NK-92 (cell line): ENCODE measurements around the gene ERI2.

Source experiments
- DNase-seq: peaks from one replicate; lab custom pipeline; 2025; ENCODE audit not compliant: unreplicated experiment; lab: John Stamatoyannopoulos, UW

Gene ERI2, protein sequence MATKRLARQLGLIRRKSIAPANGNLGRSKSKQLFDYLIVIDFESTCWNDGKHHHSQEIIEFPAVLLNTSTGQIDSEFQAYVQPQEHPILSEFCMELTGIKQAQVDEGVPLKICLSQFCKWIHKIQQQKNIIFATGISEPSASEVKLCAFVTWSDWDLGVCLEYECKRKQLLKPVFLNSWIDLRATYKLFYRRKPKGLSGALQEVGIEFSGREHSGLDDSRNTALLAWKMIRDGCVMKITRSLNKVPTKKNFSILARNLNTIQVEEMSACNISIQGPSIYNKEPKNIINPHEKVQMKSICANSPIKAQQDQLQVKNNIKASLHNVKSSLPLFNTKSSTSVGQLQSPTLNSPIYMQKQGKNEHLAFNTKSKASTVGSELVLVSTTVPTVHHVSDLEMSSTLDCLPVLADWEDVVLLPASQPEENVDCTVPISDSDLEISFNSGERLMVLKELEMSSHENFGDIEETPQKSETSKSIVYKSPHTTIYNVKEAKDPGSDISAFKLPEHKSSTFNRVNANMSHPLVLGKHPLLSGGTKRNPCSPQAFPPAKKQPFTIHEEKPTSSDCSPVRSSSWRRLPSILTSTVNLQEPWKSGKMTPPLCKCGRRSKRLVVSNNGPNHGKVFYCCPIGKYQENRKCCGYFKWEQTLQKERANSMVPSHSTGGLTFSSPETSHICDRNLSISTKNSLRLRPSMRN

DNA sequence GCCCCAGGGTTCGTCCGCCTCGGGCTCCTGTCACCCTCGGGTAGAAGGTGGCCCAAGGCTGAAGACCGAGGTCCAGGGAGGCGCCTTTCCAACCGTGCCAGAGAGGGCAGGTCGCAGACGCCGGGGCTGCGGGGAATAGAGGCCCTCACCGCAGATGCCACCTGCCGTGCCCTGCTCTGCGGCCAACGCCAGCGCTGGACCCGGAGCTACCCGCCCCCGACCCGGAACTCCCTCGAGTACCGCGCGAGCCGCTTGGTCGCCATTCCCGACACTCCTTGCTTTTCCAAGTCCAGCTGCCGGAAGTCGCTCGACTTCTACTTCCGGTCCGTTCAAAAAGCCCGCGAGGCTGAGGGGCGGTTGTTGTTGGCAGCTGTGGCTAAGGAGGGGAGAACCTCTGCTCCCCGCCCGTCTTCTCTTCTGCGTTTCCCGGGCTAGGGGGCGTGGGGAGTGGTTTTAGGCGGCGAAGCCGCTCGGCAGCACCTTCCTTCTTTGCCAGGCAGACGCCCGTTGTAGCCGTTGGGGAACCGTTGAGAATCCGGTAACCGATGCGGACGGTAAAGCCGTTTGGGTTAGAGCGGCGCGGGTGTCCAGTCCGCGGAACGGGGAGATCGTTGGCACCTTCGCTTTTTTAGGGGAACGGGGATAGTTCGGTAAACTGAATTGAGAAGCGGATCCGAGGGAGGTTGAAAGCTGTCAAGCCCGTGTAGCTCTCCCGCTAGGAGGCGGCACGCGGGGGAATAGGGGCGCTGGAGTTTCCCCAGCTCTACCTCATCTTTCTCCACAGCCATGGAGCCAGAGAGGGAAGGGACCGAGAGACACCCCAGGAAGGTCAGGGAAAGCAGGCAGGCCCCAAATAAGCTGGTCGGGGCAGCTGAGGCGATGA is at the start of gene ERI2, which contains the start of gene REXO5:
Gene ERI2, minus strand, starts transcription at position 305 of the 883 bp plus-strand sequence. Its CDS starts 42 bp downstream, at position 263.
Gene REXO5, plus strand, starts transcription at position 360 of the 883 bp plus-strand sequence. Its CDS starts 427 bp downstream, at position 787.
- DNase-seq, result no peak

DNA sequence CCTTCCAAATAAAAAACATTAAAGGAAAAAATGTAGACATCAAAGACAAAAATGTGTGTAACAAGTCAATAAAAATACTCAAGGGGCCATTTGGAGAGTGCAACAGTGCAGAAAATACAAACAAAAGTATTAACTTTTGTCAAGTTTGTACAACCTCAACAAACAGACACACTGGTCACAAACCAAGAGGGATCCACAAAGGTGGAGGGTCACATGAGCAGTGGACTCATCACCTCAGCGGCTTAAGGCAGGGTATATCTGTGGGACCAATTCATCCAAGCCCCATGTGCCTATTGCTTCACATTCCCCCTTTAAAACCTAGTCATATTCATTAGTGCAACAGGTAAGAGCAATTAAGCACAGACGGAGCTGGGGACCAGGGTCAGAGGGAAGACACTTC is 48.7 kb upstream of the ERI2 start:
- no peak for DNase-seq

DNA sequence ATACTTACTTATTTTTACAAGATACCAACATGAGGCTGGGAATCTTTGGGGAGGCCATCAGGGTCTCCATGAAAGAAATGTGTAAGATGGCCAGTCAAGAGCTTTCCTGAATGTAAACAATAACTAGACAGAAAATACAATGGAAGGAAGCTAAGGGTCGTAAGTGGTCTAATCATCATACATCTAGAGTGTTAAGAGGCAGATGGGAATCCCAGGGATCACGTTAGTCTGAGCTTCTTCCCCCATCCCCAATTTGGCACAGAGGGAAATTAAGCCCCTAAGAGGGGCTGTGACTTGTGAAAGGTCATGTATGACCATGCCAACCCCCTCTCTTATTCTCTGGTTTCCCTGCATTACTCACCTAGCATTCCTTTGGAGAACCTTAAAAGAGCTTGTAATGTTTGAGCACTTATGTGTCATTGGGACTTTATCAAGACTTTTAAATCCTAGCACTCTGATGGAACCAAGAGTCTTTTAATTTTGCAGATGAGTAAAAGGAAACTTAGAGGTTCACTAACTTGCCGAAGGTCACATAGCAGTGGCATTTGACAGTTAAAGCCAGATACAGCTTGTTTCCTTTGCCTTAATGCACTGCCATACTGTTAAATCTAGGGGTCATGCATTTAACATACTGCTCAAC is 47.8 kb upstream of the ERI2 start:
- no peak for DNase-seq

DNA sequence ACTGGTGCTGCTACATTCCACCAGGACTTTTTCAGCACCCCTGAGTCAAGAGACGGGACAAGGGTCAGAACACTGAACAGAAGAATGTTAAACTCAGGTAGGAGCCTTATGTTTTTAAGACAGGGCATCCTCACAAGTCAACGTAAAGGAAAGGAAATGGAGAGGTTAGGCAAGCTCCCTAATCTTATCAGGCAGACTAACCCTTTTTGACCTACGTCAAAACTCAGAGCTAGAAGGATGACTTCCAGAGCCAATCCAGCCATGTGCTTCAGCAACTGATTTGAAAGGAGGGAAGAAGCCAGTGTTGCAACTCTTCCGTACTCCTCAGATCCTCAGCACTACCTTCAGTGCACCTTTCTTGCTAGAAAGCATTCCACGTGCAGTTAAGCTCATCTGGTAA is 46.9 kb upstream of the ERI2 start:
- DNase-seq, result no peak

DNA sequence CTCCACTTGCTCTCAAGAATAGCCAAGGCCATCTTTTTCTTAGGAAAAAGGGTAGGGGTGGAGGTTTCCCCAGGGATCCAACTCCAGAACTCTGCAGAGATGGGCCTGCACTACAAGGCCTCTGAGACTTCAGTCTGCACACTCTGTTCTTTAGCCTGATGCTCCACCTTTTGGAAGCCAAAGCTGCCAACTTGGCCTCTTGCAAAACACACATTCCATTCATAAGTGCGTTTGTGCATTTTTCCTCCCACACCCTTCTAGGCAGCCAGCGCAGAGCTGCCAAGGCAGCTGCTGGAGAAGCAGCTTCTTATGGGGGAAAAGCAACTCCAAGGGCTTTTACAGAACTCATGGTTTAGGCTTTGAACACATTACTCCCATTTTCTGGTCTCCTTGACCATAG is 45.3 kb upstream of the ERI2 start:
- DNase-seq, result no peak

DNA sequence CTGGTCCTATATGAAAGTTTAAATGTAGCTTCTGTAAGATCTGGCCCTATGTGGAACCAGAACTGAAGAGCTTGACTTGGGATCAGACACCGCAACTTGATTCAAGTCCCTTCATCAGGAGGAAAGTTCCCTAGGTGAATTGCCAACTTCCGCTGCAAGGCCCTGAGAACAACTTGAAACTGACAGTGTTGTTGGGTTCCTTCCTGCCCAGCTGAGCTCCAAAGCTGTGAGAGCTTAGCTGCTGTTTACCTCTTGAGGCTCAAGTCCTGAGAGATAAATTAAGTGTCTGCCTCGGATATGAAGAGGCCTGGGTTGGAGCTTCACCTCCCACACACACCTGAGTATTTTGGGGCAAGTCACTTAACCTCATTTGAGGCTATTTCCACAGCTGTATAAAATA is 44.7 kb upstream of the ERI2 start:
- no peak for DNase-seq

DNA sequence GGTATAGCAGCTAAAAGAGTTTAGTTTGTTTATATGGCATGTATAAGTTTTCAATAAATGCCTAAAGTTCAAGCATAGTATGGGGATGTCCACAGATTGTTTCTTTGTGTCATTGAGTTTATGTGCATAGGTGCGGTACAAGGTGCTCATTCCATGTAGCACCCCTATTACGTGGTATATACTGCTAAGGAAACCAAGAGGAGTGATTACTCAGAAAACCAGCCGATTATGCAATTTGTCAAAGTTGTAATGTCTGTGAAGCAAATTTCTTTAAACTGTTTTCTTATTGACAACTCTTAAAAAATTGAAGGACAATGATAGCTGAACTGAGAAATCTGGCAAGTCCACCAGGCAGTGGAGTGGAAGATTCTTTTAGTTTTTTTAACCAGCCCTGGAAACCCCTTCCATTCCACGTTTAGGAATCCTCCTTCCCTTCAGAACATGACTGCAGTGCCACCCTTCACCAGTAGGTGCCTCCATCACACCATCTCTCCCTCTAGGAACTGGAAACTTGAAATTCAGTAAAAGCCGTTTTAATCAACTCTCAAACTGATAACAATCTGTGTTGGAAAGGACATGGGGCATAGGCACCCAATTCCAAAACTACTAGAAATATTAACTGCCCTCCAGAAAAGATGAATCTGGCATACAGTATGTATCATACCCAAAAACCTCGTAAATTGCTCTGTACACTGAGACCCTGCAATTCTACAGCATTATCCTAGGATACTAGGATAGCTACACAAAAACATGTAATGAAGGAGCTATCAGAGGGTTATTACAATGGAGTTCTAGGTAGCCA is 43.5 kb upstream of the ERI2 start:
- no peak for DNase-seq

DNA sequence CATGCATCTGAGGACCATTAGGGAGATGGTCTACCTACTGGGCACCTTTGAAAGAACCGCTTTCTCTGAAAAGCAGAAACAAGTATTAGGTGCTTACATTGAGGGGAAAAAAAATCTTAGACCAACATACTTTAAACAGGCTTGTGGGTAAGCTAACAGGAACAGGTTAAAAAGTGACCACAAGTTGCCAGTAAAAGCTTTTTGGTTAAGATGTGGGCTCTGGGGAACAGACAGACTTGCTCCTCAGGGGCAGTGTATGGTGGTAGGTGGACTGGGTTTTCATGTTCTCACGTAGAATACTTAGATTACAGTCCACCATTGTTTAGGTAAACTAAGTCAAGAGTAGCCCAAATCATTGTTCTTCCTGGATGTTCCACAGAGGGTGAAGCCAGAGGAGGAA is 41.3 kb upstream of the ERI2 start:
- DNase-seq, result no peak

DNA sequence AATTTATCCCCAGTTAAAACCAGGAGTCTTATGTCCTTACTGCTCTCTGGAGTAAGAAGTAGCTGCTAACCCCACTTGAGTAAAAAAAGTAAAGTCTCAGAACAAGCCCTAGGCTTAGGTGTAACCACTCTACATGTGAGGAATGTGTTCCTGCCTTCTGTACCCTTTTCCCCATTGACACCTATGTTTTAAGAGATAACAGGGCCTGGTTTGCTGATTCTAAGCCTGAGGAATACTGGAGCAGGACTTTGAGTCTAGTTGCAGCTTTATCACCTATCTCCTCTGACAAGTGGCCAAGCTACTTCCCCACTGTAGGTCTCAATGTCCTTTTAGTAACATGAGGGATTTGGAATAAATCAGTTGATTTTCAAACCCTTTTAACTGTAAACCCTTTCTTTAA is 40.3 kb upstream of the ERI2 start:
- DNase-seq, result no peak

DNA sequence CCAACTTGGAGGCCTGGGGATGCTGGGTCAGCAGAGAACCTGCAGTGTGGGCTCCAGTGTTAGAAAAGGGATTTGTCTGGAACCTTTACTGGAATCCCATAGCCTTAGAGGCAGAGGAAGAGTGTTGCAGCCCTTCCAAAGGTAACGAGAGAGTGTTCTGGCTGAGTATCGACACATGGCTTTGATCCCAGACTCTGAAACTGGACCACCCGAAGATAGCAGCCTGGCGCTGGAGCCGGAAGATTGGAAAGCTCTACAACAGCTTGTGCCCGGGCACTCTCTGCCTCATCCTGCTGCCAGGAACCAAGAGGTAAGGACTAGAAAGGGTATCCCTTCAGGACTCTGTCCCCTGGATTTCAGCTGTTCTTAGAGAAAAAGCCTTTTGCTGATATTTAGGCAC is 39.8 kb upstream of the ERI2 start:
- DNase-seq, result no peak

DNA sequence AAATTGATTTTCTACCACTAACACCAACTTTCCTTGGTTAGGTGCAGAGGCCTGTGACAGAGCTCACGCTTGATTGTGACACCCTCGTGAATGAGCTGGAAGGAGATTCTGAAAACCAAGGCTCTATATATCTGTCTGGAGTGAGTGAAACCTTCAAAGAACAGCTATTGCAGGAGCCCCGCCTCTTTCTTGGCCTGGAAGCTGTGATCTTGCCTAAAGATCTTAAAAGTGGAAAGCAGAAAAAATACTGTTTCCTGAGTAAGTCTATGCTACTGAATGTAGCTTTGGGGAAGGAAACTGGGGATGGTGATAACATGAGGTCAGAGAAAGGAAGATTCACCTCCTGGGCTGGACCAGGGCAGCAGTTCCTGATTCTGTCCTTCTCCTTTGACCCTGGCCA is 38.3 kb upstream of the ERI2 start:
- DNase-seq, result no peak

DNA sequence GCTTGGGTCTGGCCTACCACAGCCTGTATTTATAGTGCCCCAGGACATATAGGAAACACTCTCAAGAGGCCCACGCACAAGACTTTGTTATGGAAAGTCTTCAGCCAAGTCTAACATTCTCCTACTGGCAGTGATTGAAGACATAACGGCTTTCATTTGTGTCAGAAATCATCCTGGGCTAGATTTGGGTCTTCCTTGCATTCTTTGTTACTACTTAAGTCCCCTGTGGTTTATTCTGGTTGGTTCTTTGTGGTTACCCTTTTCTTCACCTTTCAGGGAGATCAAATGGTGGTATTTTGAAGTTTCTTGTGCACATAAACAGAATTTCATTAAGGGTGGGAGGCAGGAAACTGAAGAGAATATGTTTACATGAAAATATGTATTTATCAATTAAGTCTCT is 37.8 kb upstream of the ERI2 start:
- DNase-seq, result no peak

DNA sequence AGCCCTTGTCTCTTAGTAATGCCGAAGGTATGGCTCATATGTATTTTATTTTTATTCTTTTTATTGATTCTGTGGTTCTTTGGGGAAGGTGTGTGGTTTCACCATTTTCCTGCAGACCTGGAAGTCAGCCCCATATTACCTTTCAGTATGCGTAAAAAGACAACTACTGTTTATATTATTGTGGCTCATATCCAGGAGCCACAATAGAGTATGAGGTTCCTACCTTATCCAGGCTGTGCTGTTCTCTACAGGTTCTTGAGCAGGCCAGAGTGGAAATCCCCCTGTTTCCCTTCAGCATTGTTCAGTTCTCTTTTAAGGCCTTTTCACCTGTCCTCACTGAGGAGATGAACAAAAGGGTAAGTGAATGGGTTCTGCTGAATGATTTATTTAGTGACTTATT is 33.2 kb upstream of the ERI2 start:
- DNase-seq, result no peak

DNA sequence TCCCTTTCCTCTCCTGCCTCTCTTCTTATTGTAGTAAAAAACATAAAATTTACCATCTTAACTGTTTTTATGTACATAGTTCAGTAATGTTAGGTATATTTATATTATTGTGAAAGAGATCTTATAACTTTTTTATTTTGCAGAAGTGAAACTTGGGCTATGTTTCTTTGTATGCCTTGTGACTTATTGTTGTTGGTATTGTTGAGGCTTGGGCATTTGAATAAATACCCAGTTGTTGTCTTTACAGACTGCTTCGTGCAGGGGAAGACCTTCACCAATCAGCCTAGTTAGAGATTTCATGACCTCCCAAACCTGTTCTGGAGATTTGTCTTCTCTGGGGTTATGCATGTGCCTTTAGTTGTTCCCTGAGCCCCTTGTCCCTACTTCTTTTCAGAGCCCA is 32.0 kb upstream of the ERI2 start:
- no peak for DNase-seq

DNA sequence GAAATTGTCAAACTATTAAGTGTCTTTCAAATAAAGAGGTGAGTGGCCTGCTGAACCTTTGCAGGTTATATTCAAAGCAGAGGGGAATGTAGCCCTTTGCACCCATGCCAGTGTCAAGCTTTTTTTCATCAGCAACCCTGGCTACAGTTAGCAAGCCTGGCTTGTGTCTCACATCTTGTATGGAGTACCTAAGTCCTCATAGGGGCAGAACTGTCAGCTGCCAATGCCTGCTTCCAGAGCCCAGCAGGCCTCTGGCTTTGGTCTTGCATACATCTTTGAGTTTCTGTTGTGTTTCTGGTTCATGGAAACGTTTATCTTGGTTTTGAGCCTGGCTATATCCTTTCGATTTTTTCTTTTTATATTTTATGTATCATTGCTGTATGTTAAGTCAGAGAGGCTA is 26.8 kb upstream of the ERI2 start:
- no peak for DNase-seq

DNA sequence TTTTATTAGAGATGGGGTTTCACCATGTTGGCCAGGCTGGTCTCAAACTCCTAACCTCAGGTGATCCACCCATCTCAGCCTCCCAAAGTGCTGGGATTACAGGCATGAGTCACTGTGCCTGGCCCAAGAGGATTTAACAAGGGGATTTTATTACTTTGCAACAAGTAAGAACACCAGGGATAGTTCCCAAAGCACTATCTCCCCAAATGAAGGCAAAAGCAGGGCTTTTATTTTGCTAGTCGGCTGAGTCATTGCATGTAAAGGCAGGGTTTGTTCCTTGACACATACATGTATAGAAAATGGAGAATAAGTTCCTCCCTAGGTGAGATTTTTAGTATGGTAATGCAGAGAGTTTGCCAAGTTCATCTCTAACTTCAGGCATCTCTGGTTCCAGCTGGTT is 24.1 kb upstream of the ERI2 start:
- no peak for DNase-seq

DNA sequence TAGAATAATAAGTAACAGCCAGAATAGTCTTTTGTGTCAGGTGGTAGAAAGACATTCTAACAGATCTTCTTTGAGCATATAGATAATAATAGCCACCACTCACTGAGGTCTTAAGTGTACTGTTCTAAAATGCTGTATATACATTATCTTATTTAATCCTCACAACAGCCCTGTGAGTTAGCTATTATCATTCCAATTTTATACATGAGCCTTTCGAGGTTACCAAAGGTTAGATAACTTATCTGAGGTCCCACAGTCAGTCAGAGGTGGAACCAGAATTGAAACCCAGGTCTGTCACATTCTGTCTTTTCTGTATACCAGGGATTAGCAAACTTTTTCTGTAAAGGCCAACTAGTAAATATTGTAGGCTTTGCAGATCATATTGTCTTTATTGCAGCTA is 23.3 kb upstream of the ERI2 start:
- no peak for DNase-seq

DNA sequence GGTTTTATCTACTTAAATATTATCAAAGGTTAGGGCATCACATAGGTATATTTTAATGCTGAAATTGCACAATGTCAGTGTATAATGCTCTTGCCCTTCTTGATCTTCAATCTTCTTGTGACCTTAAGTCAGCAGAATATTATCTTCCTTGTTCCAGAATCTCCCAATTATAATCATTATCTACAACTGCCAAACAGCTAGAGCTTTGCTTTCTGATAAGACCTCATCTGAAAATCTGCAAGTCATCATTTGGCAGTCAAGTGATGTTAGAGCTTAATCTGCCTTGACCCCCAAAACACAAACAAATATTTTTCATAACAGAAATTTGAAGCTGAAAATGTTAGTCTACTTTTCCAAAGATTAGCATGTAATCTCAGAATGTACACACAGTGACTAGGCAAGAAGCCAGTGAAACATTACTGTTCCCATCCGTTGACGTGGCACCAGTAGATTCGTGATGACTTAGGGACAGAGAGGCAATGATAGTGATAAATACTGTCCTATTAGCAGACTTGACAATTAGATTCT is 19.8 kb upstream of the ERI2 start:
- DNase-seq, result no peak

DNA sequence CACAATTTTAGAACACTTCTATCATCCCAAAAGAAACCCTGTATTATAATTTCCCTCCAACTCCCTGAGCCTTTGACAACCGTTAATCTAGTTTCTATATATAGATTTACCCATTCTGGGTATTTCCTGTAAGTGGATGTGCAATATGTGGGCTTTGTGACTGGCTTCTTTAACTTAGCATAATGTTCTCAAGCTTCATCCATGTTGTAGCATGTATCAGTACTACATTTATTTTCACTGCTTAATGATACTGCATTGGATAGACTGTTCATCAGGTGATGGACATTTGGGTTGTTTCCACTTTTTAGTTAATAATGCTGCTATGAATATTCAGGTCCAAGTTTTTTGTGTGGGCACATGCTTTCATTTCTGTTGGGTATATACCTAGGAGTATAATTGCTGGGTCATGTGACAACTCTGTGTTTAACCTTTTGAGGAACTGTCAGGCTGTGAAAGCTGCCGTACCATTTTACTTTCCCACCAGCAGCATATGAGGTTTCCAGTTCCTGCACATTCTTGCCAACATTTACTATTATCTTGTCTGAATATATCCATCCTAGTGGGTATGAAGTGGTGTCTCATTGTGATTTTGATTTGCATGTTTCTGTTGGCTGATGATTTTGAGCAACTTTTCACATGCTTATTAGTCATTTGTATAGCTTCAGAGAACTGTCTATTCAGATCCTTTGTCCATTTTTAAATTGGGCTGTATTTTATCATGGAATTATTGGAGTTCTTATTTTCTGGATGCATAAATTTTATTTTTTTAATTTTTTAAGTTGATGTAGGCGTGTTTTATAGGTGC is 16.5 kb upstream of the ERI2 start:
- no peak for DNase-seq
